ENCODE measurements around the gene UBLCP1. TPM values are rescaled to one million over a fixed set of nuclear protein-coding genes. Genes with fewer than 3 reads are reported as not detected.

UBLCP1 gene
- total RNA-seq, 1 experiment from 2014 or later, result 32.9 TPM

DNA sequence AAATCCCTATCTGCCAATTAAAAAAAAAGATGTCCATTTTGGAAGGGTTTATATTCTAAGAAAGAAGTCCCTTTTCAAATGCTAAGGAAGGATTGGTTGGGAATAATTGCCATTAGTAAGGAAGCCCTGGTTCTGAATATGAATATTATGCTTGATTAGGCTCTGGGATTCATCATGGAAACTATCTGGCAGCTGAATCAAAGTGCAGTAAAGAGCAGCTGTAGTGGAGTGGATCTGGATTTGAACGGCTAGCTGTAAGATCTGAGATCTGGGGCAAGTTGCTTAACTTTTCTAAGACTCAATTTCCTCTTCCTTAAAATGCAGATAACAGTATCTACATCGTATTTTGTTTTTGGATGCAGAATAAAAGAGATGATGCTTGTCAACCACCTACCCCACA lies 56.7 kb downstream of the UBLCP1 start:
- H3K27me3 ChIP-seq (ENCODE audit: insufficient read depth, low read length), result no peaks in the 10 kb centered on the region; the same call in 1 of the 2 replicates

More for the DNA sequence above, 56.7 kb downstream of the UBLCP1 start:
- intact Hi-C loops (cut with micrococcal nuclease), result no loop called here
- ChIA-PET POLR2A (no interaction called here), CTCF (interaction anchor here (0.7 to 1.3 kb wide), 2 partner anchors 12 to 163 kb away, joined by 3 to 4 read pairs; no protein-coding TSS in a partner anchor), RAD21 (ENCODE audit: low non-redundant PET in 1 of 2, low total read pairs in 2 of 2, uncharacterized antibody in 2 of 2, unreplicated experiment in 2 of 2) (no interaction called here)
- H3K36me3 ChIP-seq (ENCODE audit: control insufficient read depth in 1 of 2, insufficient read depth in 2 of 2, low read length in 2 of 2), result no peaks in the 10 kb centered on the region
- DNase-seq (ENCODE audit: low read depth, low spot score) (no peak), ATAC-seq (no peak)
- TF ChIP-seq YY1 (IDR thresholded peaks at IDR 0.05; ENCODE audit: extremely low read depth, insufficient replicate concordance, low read depth, low read length), result no peak
- TF ChIP-seq, protein P1, sequence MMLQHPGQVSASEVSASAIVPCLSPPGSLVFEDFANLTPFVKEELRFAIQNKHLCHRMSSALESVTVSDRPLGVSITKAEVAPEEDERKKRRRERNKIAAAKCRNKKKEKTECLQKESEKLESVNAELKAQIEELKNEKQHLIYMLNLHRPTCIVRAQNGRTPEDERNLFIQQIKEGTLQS (IDR thresholded peaks at IDR 0.05), result no peak
- no peak for TF ChIP-seq EZH2phosphoT487 (IDR thresholded peaks at IDR 0.05; ENCODE audit: borderline replicate concordance)
- no peak for TF ChIP-seq EGR1 (IDR thresholded peaks at IDR 0.05; ENCODE audit: low read depth)
- TF ChIP-seq, protein P2, sequence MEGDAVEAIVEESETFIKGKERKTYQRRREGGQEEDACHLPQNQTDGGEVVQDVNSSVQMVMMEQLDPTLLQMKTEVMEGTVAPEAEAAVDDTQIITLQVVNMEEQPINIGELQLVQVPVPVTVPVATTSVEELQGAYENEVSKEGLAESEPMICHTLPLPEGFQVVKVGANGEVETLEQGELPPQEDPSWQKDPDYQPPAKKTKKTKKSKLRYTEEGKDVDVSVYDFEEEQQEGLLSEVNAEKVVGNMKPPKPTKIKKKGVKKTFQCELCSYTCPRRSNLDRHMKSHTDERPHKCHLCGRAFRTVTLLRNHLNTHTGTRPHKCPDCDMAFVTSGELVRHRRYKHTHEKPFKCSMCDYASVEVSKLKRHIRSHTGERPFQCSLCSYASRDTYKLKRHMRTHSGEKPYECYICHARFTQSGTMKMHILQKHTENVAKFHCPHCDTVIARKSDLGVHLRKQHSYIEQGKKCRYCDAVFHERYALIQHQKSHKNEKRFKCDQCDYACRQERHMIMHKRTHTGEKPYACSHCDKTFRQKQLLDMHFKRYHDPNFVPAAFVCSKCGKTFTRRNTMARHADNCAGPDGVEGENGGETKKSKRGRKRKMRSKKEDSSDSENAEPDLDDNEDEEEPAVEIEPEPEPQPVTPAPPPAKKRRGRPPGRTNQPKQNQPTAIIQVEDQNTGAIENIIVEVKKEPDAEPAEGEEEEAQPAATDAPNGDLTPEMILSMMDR (IDR thresholded peaks at IDR 0.05 in 2 of 3, conservative IDR thresholded peaks at IDR 0.05 in 1 of 3; ENCODE audit: borderline replicate concordance in 1 of 3, insufficient read depth in 1 of 3, low read depth in 2 of 3, low read length in 2 of 3), result no peak
- no peak for TF ChIP-seq FOSL1 (IDR thresholded peaks at IDR 0.05; ENCODE audit: low read depth)
- no peak for TF ChIP-seq ZNF274 (IDR thresholded peaks at IDR 0.05; ENCODE audit: low read depth, low read length)
- TF ChIP-seq, protein P3, sequence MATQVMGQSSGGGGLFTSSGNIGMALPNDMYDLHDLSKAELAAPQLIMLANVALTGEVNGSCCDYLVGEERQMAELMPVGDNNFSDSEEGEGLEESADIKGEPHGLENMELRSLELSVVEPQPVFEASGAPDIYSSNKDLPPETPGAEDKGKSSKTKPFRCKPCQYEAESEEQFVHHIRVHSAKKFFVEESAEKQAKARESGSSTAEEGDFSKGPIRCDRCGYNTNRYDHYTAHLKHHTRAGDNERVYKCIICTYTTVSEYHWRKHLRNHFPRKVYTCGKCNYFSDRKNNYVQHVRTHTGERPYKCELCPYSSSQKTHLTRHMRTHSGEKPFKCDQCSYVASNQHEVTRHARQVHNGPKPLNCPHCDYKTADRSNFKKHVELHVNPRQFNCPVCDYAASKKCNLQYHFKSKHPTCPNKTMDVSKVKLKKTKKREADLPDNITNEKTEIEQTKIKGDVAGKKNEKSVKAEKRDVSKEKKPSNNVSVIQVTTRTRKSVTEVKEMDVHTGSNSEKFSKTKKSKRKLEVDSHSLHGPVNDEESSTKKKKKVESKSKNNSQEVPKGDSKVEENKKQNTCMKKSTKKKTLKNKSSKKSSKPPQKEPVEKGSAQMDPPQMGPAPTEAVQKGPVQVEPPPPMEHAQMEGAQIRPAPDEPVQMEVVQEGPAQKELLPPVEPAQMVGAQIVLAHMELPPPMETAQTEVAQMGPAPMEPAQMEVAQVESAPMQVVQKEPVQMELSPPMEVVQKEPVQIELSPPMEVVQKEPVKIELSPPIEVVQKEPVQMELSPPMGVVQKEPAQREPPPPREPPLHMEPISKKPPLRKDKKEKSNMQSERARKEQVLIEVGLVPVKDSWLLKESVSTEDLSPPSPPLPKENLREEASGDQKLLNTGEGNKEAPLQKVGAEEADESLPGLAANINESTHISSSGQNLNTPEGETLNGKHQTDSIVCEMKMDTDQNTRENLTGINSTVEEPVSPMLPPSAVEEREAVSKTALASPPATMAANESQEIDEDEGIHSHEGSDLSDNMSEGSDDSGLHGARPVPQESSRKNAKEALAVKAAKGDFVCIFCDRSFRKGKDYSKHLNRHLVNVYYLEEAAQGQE (IDR thresholded peaks at IDR 0.05; ENCODE audit: low read depth), result no peak
- TF ChIP-seq, protein P4, sequence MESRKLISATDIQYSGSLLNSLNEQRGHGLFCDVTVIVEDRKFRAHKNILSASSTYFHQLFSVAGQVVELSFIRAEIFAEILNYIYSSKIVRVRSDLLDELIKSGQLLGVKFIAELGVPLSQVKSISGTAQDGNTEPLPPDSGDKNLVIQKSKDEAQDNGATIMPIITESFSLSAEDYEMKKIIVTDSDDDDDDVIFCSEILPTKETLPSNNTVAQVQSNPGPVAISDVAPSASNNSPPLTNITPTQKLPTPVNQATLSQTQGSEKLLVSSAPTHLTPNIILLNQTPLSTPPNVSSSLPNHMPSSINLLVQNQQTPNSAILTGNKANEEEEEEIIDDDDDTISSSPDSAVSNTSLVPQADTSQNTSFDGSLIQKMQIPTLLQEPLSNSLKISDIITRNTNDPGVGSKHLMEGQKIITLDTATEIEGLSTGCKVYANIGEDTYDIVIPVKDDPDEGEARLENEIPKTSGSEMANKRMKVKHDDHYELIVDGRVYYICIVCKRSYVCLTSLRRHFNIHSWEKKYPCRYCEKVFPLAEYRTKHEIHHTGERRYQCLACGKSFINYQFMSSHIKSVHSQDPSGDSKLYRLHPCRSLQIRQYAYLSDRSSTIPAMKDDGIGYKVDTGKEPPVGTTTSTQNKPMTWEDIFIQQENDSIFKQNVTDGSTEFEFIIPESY (IDR thresholded peaks at IDR 0.05; ENCODE audit: extremely low read depth, insufficient replicate concordance, low read length), result no peak
- no peak for TF ChIP-seq JUND (IDR thresholded peaks at IDR 0.05)
- TF ChIP-seq SP1 (IDR thresholded peaks at IDR 0.05; ENCODE audit: low read depth), result no peak
- TF ChIP-seq CEBPB (IDR thresholded peaks at IDR 0.05; ENCODE audit: low read depth), result no peak
- H3K79me2 ChIP-seq (ENCODE audit: insufficient read depth, low read length), result no peaks in the 10 kb centered on the region
- BruUV-seq (replicated peaks), result no TSS peak
- H3K27ac ChIP-seq (ENCODE audit: low read depth, low read length), result no peak overlapping the region
- no peaks in the 10 kb centered on the region for H3K9me3 ChIP-seq (ENCODE audit: control insufficient read depth in 1 of 2, insufficient read depth in 1 of 2, low read depth in 1 of 2, low read length in 2 of 2)
- no peaks in the 10 kb centered on the region for H3K9me2 ChIP-seq (ENCODE audit: insufficient read depth)
- H2AFZ ChIP-seq (ENCODE audit: low read depth, low read length, poor library complexity, severe bottlenecking), result no peak overlapping the region
- no peak overlapping the region for H3K4me2 ChIP-seq (ENCODE audit: low read length)
- H3K4me1 ChIP-seq (ENCODE audit: control insufficient read depth in 1 of 2, insufficient read depth in 2 of 2, low read length in 2 of 2), result no peaks in the 10 kb centered on the region
- H4K20me1 ChIP-seq (ENCODE audit: insufficient read depth), result no peaks in the 10 kb centered on the region
- no peak overlapping the region for H3K9ac ChIP-seq (ENCODE audit: low read length)
- H3K4me3 ChIP-seq (replicated peaks in 1 of 2; ENCODE audit: low read depth in 1 of 2, low read length in 2 of 2), result no peak overlapping the region

Data from HCT116 (cell line).